GM21390 (cell line): ENCODE results near the gene PCBP3.

Experiments used
- ATAC-seq: cut with Tn5 transposase; IDR thresholded peaks from one replicate; pipeline ENCODE4 v1.9.1; 2021; ENCODE audit not compliant: unreplicated experiment

The PCBP3 gene

DNA sequence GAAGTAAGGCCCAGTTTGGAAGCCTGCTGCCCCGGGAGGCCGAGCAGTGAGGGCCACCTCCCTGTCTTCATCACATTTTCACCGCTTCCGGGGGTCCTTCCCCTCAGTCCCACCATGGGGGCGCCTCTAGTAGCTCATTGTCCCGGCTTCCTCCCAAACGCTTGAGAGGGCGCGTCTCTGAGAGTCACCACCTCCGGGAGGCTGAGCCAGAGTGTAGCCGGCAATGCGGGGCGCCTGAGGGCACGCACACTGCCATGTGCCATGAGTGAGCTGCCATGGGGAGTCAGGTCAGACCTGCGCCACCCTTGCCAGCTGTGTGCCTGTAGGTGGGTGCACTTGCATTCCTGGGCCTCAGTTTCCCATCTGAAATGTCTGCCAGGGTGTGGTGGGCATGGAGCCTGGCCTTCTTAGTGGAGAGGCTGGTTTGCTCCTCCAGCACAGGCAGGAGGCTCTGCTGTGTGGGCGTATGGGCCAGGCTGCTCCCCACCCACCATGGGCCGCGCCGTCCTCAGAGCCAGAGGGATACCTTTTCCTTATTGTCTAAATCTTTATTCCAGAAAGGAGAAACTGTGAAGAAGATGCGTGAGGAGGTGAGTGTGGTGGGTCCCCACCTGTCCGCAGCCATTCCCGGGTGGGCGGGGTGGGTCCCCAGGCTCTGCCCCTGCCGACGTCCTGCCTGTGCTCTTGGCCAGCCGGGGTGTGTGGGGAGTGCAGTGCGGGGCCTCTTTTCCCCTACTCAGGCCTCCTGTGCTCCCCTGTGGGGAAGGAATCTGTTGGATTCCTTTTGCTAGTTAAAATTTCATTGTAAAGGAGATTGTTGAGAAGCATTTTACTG is 256.7 kb downstream of the PCBP3 start:
- no peak for ATAC-seq

DNA sequence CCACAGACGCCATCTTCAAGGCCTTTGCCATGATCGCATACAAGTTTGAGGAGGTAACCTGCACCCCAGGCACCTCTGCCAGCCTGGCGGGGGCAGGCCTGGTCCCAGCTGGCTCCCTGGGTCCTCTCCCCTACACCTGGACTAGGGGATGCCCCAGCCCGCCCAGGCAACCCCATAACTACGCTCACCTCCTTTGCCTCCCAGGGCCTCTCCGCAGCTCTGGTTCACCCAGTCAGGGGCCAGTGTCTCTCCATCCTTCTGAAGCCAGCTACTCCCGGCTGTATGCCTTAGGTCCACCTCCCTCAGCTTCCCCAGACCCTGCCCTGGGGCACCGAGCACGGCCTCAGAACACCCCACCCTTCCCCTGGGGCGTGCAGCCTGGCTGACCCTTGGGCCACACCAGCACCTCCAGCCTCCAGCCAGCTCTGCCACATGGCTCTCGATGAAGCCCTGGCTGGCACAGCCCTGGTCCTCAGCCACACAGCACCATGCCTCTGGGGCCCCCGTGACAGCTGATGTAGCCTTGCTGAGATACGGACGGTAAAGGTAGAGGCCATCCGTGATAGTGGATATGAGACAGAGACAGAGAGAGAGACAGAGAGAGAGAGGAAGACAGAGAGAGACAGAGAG is 257.7 kb downstream of the PCBP3 start:
- no peak for ATAC-seq

DNA sequence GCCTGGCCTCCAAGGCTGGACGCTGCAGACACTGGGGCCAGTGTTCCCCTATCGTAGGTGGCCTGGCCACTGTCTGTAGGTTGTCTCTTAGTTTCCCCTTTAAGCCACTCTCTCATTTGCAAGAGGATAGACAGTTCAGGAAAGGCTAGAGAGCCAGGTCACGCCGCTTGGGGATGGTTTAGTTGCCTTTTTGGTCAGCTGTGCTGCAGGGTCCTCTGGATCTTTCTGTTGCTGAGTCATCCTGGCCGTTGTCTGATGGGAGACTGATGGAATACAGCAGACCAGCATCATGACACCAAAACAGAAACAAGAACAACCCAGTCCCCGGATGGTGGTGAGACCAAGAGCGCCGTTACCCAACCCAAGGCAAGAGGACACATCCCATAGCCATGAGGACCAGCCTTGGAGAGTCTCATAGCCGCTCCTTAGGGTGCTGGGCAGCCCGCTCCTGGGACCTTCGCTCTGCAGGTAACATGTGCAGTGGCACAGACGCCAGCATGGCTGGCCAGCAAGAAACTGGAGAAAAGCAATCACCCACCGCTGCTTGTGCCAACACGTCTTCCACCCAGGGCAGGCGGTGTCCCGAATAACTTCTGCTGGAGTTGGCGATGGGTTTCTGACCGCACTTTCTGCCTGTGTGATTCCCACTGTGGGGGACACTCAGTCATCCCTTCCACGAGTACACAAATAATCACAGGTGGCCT is 258.9 kb downstream of the PCBP3 start:
- ATAC-seq, result no peak

- no peak for ATAC-seq
Observed at GRCh38 chr21:45905196-45905595, 261.7 kb downstream of the PCBP3 start.

- no peak for ATAC-seq
Observed at GRCh38 chr21:45906196-45906805, 262.8 kb downstream of the PCBP3 start.

- no peak for ATAC-seq
Observed at GRCh38 chr21:45906859-45907258, 263.3 kb downstream of the PCBP3 start.

GRCh38 chr21:45908536-45909237 is 265.2 kb downstream of the PCBP3 start:
- no peak for ATAC-seq

GRCh38 chr21:45909238-45909988 is 265.9 kb downstream of the PCBP3 start:
- ATAC-seq, result no peak

DNA sequence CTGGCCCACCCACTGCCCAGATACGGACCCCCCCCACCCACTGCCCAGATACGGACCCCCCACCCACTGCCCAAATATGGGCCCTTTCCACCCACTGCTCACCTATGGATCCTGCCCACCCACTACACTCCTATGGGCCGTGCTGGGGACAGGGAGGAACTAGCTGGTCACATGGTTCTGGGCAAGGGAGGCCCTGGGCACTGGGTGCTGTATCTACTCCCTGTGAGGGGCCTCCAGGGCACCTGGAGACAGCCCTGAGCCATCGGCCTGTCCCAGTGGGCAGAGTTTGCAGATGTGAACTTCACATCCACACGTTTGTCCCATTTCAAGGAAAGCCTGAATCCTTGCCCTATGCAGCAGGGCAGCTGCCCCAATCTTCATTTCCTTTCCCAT is 266.6 kb downstream of the PCBP3 start:
- no peak for ATAC-seq

GRCh38 chr21:45910548-45911221 is 267.2 kb downstream of the PCBP3 start:
- no peak for ATAC-seq

GRCh38 chr21:45911806-45912325 is 268.3 kb downstream of the PCBP3 start:
- ATAC-seq, result no peak

GRCh38 chr21:45912611-45913417 is 269.3 kb downstream of the PCBP3 start:
- ATAC-seq, result no peak

- no peak for ATAC-seq
Observed at GRCh38 chr21:45913418-45913765, 269.9 kb downstream of the PCBP3 start.

GRCh38 chr21:45913886-45914285 is 270.4 kb downstream of the PCBP3 start:
- no peak for ATAC-seq

- no peak for ATAC-seq
Observed at GRCh38 chr21:45914321-45914845, 270.9 kb downstream of the PCBP3 start.

DNA sequence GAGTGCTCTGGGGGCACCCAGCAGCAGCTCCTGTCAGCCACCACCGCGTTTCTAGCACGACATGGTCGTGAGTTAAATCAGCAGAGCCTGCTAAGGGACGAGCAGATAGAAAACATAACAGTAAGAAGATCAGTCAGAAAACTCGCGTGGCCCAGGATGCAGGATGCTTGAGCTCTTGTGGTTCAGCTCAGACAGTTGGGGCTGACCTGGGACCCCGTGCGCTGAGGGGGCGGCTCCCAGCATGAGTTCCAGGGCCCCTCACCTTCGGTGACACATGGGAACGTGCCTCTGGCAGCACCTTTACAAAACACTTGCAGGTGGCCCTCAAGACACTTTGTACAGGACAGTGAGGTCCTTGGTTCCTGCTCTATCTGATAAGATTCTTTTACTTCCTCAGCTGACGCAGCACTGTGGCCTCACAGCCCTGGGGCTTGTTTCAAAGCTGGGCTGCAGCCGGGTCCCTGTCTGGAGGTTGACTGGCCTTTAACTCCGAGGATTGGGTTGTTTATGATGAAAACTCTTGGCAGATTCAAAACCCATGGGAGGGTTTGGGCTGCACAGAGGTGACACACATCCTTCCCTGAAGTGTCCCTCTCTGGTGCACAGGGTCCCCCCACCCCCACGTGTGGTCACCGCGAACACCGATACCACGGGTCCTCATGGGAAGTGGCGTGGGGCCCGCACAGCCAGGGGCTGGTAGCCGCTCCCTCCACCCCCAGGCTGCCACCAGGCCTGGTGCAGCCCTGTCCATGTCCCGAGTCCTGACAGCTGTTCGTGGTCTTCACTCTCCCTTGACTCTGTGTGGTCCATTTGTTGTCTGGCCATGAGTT is 272.7 kb downstream of the PCBP3 start:
- ATAC-seq, result no peak

DNA sequence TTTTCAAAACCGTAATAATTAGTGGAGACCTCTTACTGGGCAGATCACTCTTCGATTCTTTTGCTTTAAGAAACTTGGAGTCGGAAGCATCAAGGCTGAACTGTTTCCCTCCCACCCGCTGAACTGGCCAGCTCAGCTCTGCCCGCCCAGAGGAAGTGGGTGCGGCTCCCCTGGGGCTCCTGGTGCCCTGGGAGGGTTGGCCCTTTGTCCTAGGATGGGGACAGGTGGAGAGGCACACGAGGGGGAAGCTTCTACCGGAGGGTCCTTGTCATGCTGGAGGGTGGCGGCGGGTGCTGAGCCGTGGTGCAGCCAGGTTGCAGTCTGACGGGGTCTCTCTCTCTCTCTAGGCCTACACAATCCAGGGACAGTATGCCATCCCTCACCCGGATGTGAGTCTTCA is 273.7 kb downstream of the PCBP3 start:
- no peak for ATAC-seq

GRCh38 chr21:45918011-45918410 is 274.5 kb downstream of the PCBP3 start:
- no peak for ATAC-seq
